AG10803 (cell line): Measurements from ENCODE around the gene ORC6.
A peak's percentile ranks its signal among the peaks of the same experiment; 100 is the strongest.
"Not testable (repeated sequence)": the region's sequence is repeated elsewhere in the genome, so short reads cannot be mapped to it uniquely, and the experiment has no call there.

ENCODE experiments used
- DNase-seq: peaks from one replicate; pipeline ENCODE4 v3.0.0; 2010; ENCODE audit warnings: low read depth
- H3K4me3 ChIP-seq: 2 replicates; pipeline ENCODE4 v1.5.1; 2011; ENCODE audit warnings: mild to moderate bottlenecking, low read length, control low read depth
- TF ChIP-seq, protein P1 (sequence below): conservative IDR thresholded peaks from 2 replicates; pipeline ENCODE4 v1.5.1; 2011; ENCODE audit warnings: mild to moderate bottlenecking, low read length, control low read depth, inconsistent platforms

ORC6 gene

DNA sequence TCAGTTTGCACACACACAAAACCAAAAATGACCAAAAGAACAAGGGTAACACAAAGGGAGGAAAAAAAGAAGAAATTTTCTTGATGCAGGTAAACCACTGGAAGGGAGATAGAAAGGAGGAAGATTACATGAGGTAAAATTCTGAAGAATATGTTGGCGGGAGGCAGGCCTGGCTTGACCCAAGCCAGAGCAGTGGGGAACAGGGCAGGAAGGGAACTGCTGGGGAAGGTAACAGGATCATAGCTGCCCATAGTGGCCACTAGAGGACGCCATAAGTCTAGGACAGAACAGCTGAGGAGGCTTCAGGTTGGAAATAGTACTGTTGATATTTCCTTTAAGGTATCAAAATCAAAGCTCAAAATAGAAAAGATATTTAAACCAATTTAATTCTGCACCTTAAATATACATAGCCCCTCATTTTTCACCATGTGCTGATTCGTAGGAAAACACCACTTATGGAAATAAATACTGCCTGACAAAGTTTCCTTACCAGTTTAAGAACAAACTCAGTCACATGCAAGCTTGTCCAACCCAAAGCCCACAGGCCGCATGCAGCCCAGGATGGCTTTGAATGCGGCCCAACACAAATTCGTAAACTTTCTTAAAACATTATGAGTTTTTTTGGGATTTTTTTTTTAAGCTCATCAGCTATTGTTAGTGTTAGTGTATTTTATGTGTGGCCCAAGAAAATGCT is 16.0 kb upstream of the ORC6 start:
- peak; percentile 56 for DNase-seq
- no peak overlapping the region for H3K4me3 ChIP-seq
- TF ChIP-seq, protein P1, sequence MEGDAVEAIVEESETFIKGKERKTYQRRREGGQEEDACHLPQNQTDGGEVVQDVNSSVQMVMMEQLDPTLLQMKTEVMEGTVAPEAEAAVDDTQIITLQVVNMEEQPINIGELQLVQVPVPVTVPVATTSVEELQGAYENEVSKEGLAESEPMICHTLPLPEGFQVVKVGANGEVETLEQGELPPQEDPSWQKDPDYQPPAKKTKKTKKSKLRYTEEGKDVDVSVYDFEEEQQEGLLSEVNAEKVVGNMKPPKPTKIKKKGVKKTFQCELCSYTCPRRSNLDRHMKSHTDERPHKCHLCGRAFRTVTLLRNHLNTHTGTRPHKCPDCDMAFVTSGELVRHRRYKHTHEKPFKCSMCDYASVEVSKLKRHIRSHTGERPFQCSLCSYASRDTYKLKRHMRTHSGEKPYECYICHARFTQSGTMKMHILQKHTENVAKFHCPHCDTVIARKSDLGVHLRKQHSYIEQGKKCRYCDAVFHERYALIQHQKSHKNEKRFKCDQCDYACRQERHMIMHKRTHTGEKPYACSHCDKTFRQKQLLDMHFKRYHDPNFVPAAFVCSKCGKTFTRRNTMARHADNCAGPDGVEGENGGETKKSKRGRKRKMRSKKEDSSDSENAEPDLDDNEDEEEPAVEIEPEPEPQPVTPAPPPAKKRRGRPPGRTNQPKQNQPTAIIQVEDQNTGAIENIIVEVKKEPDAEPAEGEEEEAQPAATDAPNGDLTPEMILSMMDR = peak; percentile 91

DNA sequence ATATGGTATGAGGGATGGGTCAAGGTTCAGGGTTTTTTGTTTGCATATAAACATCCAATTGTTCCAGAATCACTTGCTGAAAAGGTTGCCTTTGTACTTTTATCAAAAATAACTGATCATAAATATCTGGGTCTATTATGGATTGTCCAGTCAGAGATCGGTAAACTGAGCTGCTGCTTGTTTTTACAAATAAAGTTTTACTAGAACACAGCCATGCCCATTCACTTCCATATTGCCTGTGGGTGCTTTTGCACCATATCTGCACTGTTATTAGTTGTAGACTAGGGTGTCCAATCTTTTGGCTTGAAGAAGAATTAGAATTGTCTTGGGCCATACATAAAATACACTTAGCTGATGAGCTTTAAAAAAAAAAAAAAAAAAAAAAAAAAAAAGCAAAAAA is 11.5 kb upstream of the ORC6 start:
- not testable (repeated sequence) for H3K4me3 ChIP-seq, DNase-seq

DNA sequence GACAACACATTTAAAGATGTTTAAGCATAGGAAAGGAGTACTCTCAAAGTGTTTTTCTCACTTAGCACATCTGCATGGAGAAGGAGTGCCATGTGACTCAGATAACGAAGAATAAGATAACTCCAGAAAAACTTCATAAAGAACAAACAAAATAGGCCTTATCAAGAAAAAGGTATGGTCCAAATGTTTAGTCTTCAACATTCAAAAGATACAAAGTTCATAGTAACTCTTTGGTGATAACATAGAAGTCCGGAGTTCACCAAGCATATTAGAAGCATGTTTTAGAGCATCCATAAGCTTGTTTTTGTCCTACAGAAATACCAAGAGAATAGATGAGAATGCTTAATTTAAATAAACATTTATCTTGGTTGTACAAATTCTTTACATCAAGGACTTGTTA is 7.6 kb upstream of the ORC6 start:
- not testable (repeated sequence) for H3K4me3 ChIP-seq, DNase-seq

DNA sequence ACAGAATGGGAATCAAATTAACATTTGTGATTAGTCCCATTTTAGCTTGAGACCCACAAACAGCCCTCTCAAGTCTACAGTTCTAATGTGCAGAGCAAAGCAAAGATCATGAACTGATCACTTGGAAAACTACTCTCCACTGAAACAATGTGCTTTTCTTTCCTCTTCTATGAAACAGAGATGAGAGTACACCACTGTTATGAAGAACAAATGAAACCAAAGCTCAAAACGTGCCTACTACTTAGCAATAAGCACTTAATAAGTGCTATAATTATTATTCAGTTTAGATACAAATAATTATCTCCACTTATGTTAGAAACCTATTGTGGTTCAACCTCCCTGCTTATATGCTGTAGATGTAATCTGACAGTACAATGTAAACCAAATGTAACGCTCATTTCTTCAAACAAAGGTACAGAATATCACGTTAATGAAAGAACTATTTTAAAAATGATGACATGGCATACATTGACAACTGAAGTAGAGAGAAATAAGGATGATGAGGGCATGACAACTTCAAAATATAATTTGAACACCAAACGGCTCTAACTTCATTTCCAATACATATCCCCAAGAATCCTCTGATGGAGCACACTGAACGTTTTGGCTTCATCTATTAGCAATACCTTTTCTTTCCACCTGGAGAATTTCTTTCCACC is 2.5 kb upstream of the ORC6 start:
- TF ChIP-seq, protein P1 = no peak
- peak overlapping the region; percentile 96 for H3K4me3 ChIP-seq
- no peak for DNase-seq

DNA sequence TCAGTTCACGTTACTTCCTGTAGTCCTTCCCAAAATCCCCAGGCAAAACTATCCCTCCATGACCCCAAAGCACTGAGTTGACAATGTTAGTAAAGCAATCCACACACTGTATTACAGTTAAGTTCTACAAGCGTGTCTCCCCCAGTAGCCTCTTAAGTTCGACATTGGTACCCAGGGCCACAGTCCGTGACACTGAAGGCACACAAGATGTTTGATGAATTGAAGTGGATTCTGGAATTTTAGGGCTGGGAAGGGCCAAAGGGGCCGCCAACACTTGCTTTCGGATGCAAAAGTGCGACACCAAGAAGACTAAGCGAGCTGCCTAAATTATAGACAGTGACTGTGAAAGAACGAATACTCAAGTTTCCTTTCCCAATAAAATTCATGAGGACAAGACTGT is 2.0 kb upstream of the ORC6 start:
- DNase-seq = no peak
- TF ChIP-seq, protein P1 = no peak
- H3K4me3 ChIP-seq = peak overlapping the region; percentile 96

DNA sequence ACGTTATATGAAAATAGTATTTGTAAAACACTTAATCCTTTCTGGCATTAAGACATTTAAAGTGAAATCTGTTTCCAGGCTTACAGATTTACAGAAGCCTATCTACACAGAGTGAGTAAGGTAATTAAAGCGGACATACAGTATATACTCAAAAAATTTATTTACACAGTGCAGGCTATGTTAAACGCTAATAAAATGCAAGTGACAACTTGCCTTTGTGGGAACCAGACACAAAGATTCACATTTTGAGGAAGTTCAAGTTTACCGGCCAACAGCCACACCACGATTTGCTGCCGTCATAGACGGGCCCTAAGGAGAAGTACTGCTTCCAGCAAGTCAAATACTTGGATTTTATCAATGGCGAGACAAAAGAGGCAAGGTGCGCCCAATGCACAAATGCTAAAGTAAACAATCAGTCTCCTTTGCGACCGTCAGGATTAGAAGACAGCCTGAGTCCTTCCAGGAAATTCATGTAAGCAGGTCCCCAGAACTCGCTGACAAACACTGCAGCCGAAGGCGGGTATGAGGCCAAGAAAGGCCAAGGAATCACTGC is 1.3 kb upstream of the ORC6 start:
- TF ChIP-seq, protein P1 = no peak; the same call in 1 of the 2 replicates
- no peak for DNase-seq
- peak overlapping the region; percentile 96 for H3K4me3 ChIP-seq

DNA sequence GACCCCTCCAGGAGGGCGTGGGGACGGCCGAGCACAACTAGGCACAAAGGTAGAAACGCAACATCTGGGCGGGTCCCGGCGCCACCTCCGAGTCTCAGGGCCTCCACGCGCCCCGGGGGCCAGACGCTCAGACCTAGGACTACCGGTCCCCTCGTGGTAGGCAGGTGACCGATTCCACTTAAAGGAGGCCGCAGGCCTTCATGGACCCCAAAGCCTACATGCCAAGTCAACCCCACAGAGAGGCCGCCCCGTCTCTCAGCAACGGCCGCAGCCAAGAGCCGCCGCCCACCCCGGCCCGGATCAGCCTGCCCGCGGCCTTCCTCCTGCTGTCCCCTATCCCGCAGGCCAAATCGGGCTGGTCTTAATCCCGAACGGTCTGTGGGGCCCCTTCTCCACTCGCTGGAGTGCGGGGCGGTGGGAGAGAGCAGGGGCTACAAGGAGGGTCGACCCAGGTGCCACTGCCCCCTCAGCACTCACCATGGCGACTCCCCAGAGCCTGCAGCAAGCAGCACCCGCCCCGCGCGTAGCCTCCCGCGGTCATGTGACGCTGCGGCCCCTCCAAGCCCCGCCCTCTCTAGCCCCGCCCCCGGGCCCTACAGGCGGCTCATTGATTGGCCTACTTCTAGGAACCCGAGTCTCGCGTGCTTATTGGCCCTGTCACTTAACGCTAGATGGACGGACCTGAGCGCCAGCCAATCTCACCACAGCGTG is 650 bp upstream of the ORC6 start, which contains the start of gene VPS35:
TSS of gene VPS35 (minus strand) at position 525 of the 711 bp plus-strand sequence. CDS start at position 480, 45 bp downstream.
- DNase-seq = peak; percentile 98
- TF ChIP-seq, protein P1 = 0 out of 2 replicates have a peak, but pooled peaks have one; percentile 32
- peak within 1 kb of the TSS; percentile 96 for H3K4me3 ChIP-seq
